MM.1S (cell line): Measurements from ENCODE around the gene LRRC4C.

ENCODE experiments used
- EZH2 ChIP-seq: fragments of 300-600 bp; sonication (generic); optimal IDR thresholded peaks from 2 replicates; pipeline ENCODE3; 2017; ENCODE audit warnings: low read depth, mild to moderate bottlenecking, antibody characterized with exemption, low read length, mixed read lengths
- EZH2phosphoT487 ChIP-seq: fragments of 300-600 bp; sonication (generic); IDR thresholded peaks from 2 replicates; pipeline ENCODE4 v1.6.1; 2018; ENCODE audit warnings: antibody characterized with exemption, low read length
- TF ChIP-seq, protein P1 (sequence below): fragments of 300-600 bp; sonication (generic); IDR thresholded peaks from 2 replicates; pipeline ENCODE4 v1.5.1; 2016; ENCODE audit warnings: antibody characterized with exemption, low read length, mixed read lengths

DNA sequence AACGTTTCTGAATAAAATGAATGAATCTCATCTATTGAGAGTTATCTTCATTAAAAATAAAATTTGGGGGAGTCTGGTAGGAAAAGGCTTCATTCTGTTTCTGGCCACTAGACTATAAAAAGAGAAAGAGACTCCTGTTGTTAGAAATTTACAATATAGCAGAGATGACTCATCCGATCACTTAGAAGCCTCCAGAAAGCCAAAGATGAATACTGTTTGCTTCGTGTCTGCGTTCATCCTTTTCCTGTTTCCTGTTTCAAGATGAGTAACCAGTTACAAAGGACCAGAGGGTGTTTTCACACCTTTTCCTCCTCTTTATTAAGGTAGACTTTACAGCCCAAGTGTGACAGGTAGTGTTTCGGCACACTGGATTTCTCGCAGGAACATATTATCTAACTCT lies 1120.7 kb downstream of the LRRC4C start:
- TF ChIP-seq, protein P1, sequence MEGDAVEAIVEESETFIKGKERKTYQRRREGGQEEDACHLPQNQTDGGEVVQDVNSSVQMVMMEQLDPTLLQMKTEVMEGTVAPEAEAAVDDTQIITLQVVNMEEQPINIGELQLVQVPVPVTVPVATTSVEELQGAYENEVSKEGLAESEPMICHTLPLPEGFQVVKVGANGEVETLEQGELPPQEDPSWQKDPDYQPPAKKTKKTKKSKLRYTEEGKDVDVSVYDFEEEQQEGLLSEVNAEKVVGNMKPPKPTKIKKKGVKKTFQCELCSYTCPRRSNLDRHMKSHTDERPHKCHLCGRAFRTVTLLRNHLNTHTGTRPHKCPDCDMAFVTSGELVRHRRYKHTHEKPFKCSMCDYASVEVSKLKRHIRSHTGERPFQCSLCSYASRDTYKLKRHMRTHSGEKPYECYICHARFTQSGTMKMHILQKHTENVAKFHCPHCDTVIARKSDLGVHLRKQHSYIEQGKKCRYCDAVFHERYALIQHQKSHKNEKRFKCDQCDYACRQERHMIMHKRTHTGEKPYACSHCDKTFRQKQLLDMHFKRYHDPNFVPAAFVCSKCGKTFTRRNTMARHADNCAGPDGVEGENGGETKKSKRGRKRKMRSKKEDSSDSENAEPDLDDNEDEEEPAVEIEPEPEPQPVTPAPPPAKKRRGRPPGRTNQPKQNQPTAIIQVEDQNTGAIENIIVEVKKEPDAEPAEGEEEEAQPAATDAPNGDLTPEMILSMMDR = no peak
- TF ChIP-seq EZH2phosphoT487 (no peak), EZH2 (no peak)
